Activated naive CD8-positive, alpha-beta T cell treated with anti-CD3 and anti-CD28 coated beads, Interleukin-2, amount 50 U/mL, for 24 hours (primary cell): Measurements from ENCODE around the gene NAXD.
A peak's percentile ranks its signal among the peaks of the same experiment; 100 is the strongest.
"Not testable (repeated sequence)": the region's sequence is repeated elsewhere in the genome, so short reads cannot be mapped to it uniquely, and the experiment has no call there.

Source experiments
- ATAC-seq: fragments of 150-1000 bp; cut with Tn5 transposase; one replicate; pipeline ENCODE4 v1.10.0; 2021
- DNase-seq: peaks from one replicate; pipeline ENCODE4 v3.0.0; 2021
- H3K27ac Mint-ChIP-seq: one replicate; pipeline ENCODE4 v1.8.0; 2021; ENCODE audit warnings: mild to moderate bottlenecking, mixed read lengths
- H3K27me3 Mint-ChIP-seq: one replicate; pipeline ENCODE4 v1.8.0; 2021; ENCODE audit warnings: mixed read lengths
- H3K36me3 Mint-ChIP-seq: one replicate; pipeline ENCODE4 v1.8.0; 2021; ENCODE audit warnings: low read depth, mixed read lengths
- H3K4me1 Mint-ChIP-seq: one replicate; pipeline ENCODE4 v1.8.0; 2021; ENCODE audit warnings: mixed read lengths
- H3K4me3 Mint-ChIP-seq: one replicate; pipeline ENCODE4 v1.8.0; 2021; ENCODE audit warnings: mild to moderate bottlenecking, moderate library complexity, mixed read lengths
- H3K9me3 Mint-ChIP-seq: one replicate; pipeline ENCODE4 v1.8.0; 2021; ENCODE audit warnings: mixed read lengths

NAXD gene

DNA sequence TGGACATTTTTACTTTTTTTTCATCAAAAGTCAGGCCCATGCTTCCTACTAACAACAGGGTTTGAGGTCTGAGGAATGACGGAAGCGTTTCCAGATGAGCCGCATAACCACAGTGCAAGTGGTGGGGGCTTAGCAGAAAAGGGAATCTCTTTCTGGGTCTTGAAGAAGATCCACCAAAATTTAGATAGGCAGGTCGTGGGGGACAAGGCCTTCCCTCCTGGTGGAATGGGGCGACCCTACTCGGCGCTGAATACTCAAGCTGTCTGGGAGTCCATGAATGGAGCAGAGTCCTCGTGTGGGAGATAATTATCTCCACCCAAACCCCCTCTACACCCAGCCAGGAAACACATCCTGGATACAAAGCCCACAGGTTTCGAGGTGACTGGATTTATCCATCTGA lies 53.7 kb downstream of the NAXD start:
- DNase-seq (no peak), ATAC-seq (no peak)
- H3K9me3 Mint-ChIP-seq = no peaks in the 10 kb centered on the region
- H3K27me3 Mint-ChIP-seq = no peaks in the 10 kb centered on the region
- no peak overlapping the region for H3K27ac Mint-ChIP-seq
- H3K36me3 Mint-ChIP-seq = peaks cover 64% of the 10 kb centered on the region
- H3K4me1 Mint-ChIP-seq = peaks cover 11% of the 10 kb centered on the region
- no peak overlapping the region for H3K4me3 Mint-ChIP-seq

DNA sequence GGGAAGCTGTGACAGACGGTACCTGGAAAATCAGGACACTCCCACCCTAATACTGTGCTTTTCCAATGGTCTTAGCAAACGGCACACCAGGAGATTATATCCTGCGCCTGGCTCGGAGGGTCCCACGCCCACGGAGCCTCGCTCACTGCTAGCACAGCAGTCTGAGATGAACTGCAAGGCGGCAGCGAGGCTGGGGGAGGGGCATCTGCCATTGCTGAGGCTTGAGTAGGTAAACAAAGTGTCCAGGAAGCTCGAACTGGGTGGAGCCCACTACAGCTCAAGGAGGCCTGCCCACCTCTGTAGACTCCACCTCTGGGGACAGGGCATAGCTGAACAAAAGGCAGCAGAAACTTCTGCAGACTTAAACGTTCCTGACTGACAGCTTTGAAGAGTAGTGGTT lies 54.5 kb downstream of the NAXD start:
- Mint-ChIP-seq H3K36me3 (peaks cover 71% of the 10 kb centered on the region), H3K4me1 (peaks cover 18% of the 10 kb centered on the region)
- H3K27me3 Mint-ChIP-seq, DNase-seq, H3K27ac Mint-ChIP-seq, ATAC-seq, H3K4me3 Mint-ChIP-seq, H3K9me3 Mint-ChIP-seq: not testable (repeated sequence)

DNA sequence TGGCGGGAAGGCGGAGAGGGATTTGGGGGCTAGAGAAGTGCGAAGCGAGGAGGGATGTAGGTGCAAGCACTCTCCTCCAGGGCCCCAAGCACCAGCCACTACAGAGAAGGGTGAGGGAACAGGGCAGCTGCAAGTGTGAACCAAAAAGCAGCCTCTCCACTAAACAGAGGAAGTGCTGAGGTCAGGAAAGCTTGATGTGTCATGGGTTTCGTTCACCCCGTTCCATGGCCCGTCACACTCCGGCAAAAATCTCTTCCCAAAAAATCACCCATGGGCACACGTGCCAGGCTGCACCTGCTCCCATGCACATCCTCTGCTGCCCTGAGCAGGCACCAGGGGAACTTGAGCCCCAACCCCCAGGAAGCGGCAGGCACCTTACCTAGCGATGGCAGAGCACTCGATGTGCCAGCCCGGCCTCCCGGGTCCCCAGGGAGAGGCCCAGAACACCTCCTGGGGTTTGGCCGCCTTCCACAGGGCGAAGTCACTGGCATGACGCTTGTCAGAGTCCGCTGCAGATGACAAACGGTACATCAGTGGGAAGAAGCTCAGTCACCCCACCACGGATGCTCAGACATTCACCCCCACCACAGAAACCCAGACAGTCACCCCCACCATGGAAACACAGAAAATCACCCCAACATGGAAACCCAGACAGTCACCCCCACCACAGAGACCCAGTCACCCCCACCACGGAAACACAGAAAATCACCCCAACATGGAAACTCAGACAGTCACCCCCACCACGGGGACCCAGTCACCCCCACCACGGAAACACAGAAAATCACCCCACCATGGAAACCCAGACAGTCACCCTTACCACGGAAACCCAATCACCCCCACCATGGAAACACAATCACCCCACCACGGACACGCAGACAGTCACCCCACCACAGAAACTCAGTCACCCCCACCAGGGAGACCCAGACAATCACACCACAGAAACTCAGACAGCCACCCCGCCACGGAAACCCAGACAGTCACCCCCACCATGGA lies 61.5 kb downstream of the NAXD start:
- Mint-ChIP-seq H3K27ac (peak overlapping the region; percentile 79), H3K36me3 (peaks cover 76% of the 10 kb centered on the region), H3K4me1 (peaks cover 30% of the 10 kb centered on the region), H3K27me3 (no peaks in the 10 kb centered on the region), H3K9me3 (peaks cover 4% of the 10 kb centered on the region), H3K4me3 (peak overlapping the region; percentile 39)
- DNase-seq = peak; percentile 35
- peak; percentile 78 for ATAC-seq

DNA sequence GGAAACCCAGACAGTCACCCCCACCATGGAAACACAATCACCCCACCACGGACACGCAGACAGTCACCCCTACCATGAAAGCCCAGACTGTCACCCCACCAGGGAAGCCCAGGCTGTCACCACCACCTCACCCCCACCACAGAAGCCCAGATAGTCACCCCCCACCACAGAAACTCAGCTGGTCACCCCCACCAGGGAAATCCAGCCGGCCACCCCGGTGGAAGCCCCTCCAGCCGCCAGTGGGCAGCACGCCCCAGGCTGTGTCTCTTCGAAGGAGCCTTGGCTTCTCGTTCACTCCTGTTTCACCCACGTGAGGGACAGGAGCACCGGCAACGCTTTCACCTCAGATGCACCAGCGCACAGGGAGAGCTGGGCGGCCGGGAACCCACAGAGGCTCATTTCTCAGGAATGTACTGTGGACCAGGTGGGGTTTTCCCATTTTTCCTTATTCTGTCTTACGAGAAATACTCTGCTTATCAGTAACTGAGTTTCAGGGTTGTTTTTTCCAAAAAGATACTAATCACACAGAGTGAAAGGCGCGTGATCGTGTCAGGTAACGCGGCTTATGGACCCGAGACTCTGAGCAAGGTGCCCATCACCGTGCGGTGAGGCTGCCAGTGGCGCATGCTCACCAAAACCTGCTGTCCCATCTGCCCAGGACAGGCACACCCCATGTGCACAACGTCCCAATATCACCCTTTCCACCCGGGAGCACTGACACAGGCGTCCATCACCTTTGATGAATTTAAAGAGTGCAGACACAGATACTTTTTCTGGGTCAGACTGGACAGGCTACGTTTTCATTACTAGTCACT lies 62.6 kb downstream of the NAXD start:
- Mint-ChIP-seq H3K4me1 (peaks cover 28% of the 10 kb centered on the region), H3K36me3 (peaks cover 75% of the 10 kb centered on the region), H3K27ac (peak overlapping the region; percentile 79), H3K9me3 (peaks cover 4% of the 10 kb centered on the region), H3K4me3 (no peak overlapping the region), H3K27me3 (no peaks in the 10 kb centered on the region)
- peak; percentile 41 for ATAC-seq
- no peak for DNase-seq

DNA sequence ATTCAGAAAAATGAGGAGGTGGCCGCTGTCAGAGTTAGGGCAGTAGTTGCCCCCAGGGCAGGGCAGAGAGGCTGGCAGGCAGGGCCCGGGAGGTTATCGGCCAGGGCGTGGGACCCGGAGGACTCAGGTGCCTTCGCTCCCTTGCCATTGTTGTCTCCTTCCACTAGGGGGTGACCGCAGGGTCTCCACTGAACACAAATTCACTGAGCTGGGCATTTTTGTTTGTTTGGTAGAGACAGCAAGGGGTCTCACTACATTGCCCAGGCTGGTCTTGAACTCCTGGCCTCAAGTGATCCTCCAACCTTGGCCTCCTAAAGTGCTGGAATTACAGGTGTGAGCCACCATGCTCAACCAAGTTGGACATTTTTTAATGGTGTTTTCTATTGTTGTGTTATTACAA lies 65.5 kb downstream of the NAXD start:
- H3K36me3 Mint-ChIP-seq = peaks cover 67% of the 10 kb centered on the region
- ATAC-seq (no peak), DNase-seq (no peak)
- H3K27me3 Mint-ChIP-seq = no peaks in the 10 kb centered on the region
- no peak overlapping the region for H3K27ac Mint-ChIP-seq
- H3K9me3 Mint-ChIP-seq = peaks cover 4% of the 10 kb centered on the region
- H3K4me1 Mint-ChIP-seq = peaks cover 17% of the 10 kb centered on the region
- H3K4me3 Mint-ChIP-seq = no peak overlapping the region

DNA sequence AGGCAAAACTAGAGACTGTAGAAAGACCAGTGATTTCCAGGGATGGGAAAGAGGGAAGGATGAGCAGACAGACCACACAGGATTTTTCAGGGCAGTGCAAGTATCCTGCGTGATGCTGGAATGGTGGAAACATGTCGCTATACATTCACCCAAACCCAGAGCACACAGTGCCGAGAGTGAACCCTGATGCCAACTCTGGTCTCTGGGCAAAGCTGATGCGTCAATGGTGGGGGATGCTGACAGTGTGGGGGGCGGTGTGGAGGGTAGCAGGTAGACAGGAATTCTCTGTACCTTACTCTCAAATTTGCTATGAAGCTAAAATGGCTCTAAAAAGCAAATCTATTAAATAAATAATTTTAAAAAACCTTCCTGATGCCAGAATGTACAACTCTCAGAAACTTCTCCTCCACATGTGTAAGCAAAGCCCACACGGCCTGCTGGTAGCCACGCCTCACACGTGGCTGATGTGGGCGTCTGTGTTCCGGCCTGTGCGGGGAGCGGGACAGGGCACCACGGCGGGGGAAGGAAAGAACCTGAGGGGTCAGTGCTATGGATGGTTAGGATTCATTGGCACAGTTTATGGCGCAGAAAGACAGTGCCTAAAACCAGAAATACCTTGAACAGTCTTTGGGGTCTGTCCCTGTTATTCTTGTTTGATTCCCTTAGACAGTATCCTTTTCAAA lies 66.7 kb downstream of the NAXD start:
- ATAC-seq = no peak
- peaks cover 60% of the 10 kb centered on the region for H3K36me3 Mint-ChIP-seq
- no peaks in the 10 kb centered on the region for H3K9me3 Mint-ChIP-seq
- DNase-seq = no peak
- H3K4me1 Mint-ChIP-seq = peaks cover 6% of the 10 kb centered on the region
- no peak overlapping the region for H3K27ac Mint-ChIP-seq
- H3K27me3 Mint-ChIP-seq = no peaks in the 10 kb centered on the region
- no peak overlapping the region for H3K4me3 Mint-ChIP-seq

DNA sequence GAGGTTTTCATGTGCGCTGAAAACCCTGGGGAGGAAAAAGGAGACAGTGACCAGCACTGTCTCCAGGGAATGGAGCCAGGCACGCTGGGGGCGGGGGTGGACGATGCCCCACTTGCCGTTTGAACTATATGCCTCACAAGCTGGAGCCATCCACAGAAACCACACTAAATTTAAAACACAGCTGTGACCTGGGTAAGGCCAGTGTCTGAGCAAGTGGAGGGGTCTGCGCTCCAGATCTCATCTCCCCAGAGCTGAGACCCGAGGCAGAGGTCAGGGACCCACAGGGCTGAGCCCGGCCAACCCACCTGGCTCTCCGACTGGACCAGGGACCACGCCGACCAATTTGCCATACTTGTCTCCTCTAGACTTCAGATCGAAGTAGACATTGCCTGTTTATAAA lies 67.4 kb downstream of the NAXD start:
- DNase-seq (no peak), ATAC-seq (no peak)
- Mint-ChIP-seq H3K27ac (no peak overlapping the region), H3K4me3 (no peak overlapping the region), H3K4me1 (peaks cover 4% of the 10 kb centered on the region), H3K9me3 (no peaks in the 10 kb centered on the region), H3K27me3 (no peaks in the 10 kb centered on the region), H3K36me3 (peaks cover 62% of the 10 kb centered on the region)

DNA sequence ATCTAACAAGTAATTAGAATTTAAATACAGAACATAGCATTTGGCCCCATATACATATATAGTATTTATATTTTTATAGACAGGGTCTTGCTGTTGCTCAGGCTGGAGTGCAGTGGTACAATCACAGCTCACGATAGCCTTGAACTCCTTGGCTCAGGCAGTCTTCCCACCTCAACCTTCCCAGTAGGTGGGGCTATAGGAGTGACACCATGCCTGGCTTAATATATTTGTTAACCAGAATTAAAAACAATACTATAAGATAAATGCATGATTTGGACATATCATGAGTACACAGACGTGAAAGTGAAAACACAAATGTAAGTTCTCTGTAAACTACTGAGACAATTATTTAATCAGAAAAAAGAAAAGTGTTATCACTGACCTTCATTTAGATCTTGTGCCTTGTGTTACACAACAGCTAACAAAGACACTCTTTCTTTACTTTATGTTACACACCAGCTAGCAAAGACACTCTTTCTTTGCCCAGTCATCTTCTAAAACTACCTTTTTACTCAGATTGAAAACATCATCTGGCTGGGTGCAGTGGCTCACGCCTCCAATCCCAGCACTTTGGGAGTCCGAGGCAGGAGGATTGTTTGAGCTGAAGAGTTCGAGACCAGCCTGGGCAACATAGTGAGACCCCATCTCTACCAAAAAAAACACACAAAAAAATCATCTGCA lies 68.0 kb downstream of the NAXD start:
- no peak overlapping the region for H3K4me3 Mint-ChIP-seq
- no peak overlapping the region for H3K27ac Mint-ChIP-seq
- no peaks in the 10 kb centered on the region for H3K9me3 Mint-ChIP-seq
- ATAC-seq (no peak), DNase-seq (no peak)
- H3K4me1 Mint-ChIP-seq = no peaks in the 10 kb centered on the region
- H3K36me3 Mint-ChIP-seq = peaks cover 57% of the 10 kb centered on the region
- no peaks in the 10 kb centered on the region for H3K27me3 Mint-ChIP-seq

DNA sequence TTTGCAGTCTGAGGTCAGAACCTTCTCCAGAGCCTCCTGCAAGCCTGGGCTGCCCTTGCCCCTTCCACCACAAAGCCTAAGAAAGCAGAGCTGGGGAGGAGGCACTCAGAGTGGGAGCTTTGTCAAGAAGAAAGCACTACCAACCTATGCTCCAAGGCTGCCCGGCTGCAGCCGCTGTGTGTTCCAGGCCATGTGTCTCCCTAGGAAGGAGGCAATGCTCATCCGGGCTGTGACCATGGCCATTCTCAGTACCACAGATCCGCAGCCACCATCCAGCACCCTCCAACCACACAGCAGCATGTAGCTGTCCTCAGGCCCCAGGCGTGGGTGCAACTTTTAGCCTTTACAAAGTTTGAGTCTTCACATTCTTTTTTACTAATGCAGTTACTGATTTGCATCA lies 68.6 kb downstream of the NAXD start:
- Mint-ChIP-seq H3K4me3 (no peak overlapping the region), H3K4me1 (no peaks in the 10 kb centered on the region), H3K9me3 (no peaks in the 10 kb centered on the region), H3K27ac (no peak overlapping the region), H3K36me3 (peaks cover 51% of the 10 kb centered on the region), H3K27me3 (no peaks in the 10 kb centered on the region)
- ATAC-seq (no peak), DNase-seq (no peak)

DNA sequence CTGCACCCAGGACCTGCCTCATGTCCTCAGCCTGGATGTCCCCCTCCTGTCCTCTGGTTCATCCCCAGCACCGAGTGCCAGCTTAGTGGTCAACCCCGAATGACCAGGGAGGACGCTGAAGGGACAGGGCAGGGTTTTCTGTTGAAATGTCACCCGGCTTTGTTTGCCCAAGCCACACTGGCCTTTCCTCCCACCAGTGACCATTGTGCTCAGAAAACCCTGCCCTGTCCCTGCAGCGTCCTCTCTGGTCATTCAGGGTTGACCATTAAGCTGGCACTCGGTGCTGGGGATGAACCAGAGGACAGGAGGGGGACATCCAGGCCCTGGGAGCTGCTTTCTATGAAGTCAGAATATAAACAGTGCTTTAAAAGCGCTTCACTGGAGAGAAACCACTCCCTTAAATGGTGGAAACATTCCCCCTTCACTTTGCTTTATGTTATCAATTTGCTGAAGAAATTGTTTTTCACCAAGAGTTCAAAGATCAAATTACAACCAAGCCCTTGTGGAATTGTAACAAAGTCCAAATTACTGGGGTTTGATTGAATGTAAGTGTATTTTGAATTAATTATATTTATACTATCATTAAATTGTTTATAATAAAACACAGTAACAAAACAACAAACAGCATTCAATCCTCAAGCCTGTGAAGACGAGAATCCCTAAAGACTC lies 69.2 kb downstream of the NAXD start:
- Mint-ChIP-seq H3K4me3 (no peak overlapping the region), H3K4me1 (no peaks in the 10 kb centered on the region), H3K36me3 (peaks cover 46% of the 10 kb centered on the region), H3K27ac (no peak overlapping the region), H3K9me3 (no peaks in the 10 kb centered on the region), H3K27me3 (no peaks in the 10 kb centered on the region)
- DNase-seq = no peak
- ATAC-seq = no peak

DNA sequence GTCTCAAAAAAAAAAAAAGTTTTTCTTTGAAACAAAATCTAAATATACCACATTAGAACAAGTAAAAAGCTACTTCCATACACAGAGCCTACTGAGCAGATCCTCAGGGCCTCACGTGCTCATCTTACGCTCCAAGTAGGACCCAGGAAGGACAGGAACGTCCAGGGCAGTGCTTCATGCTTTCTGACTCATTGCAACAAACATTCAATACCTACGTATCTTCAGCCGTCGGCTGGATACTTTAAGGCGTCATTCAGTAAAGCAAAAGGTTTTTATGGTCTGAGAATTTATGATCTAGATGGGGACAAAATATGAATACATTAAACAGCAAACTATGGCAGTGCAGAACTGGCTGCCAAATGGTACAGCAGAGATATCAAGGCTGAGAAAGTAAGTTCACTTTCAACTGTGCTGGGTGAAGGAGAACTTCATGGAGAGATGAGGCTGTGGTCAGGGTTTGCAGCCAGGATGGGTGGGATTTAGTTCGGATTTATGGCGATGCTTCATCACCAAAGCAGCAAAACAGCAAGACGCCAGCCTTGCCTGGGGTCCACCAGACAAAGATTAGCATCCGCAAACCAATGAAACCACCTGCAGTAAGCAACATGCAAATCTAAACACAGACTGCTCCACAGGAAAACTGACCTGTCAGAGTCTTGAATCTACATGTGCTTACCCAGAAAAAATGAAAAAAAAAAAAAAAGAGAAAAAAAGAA lies 70.1 kb downstream of the NAXD start:
- H3K27ac Mint-ChIP-seq = no peak overlapping the region
- no peak overlapping the region for H3K4me3 Mint-ChIP-seq
- H3K27me3 Mint-ChIP-seq = no peaks in the 10 kb centered on the region
- ATAC-seq = no peak
- H3K9me3 Mint-ChIP-seq = no peaks in the 10 kb centered on the region
- H3K36me3 Mint-ChIP-seq = peaks cover 42% of the 10 kb centered on the region
- DNase-seq = no peak
- no peaks in the 10 kb centered on the region for H3K4me1 Mint-ChIP-seq

DNA sequence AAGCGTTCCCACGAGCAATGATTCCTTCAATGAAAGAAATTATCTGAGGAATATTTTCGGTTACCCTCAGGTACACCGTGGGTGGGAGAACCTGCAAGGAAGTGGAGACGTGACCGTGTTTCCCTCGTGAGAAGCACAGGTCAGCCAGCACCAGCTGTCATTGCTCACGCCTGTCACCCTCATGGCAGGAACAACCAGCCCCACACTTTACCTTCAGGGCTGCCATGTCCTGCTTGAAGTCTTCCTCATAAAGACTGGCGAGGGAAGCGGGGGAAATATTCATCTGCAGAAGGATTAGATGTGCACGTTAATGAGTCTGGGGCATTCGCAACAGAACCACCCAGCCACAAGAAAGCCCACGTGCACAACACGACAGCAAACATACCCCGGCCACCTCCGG lies 72.4 kb downstream of the NAXD start:
- Mint-ChIP-seq H3K36me3 (peaks cover 33% of the 10 kb centered on the region), H3K27ac (no peak overlapping the region), H3K4me1 (no peaks in the 10 kb centered on the region), H3K27me3 (no peaks in the 10 kb centered on the region), H3K4me3 (no peak overlapping the region), H3K9me3 (no peaks in the 10 kb centered on the region)
- no peak for DNase-seq
- no peak for ATAC-seq

DNA sequence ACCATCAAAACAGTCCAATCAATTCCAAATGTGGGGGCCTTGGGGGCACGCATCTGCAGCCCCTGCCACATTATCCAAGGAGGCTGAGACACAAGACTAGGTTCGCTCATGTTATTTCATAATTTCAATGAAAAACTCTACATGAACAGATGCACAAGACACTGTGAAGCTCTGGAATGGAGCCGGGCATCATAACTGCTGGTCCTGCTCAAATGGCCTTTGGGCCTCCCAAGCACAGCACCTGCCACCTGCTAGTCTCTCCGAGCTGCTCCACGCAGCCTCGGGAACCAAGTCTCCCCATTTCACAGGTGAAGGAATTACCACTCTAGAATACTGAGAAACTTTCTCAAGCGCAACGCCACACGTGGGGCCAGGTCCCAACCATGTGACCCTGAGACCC lies 73.7 kb downstream of the NAXD start:
- ATAC-seq (no peak), DNase-seq (no peak)
- Mint-ChIP-seq H3K27me3 (no peaks in the 10 kb centered on the region), H3K4me3 (no peak overlapping the region), H3K36me3 (peaks cover 31% of the 10 kb centered on the region), H3K9me3 (no peaks in the 10 kb centered on the region), H3K4me1 (no peaks in the 10 kb centered on the region), H3K27ac (no peak overlapping the region)
